Naive thymus-derived CD4-positive, alpha-beta T cell (primary cell): ENCODE measurements around the gene TTLL5. TPM values are rescaled to one million over a fixed set of nuclear protein-coding genes. Genes with fewer than 3 reads are reported as not detected.
"Not testable (repeated sequence)": the region's sequence is repeated elsewhere in the genome, so short reads cannot be mapped to it uniquely, and the experiment has no call there.

ENCODE experiments used
- ATAC-seq: fragments of 150-1000 bp; cut with Tn5 transposase; 2 replicates; pipeline ENCODE4 v1.10.0; 2021; ENCODE audit warnings: mild to moderate bottlenecking, moderate library complexity
- CTCF ChIA-PET: fragments of 350-600 bp; sonication (Branson Sonifier 250); formaldehyde crosslinking; loops from one replicate; lab custom pipeline; 2021; ENCODE audit warnings: antibody characterized with exemption; lab: Charles Lee
- POLR2A ChIA-PET: fragments of 350-600 bp; sonication (Branson Sonifier 250); formaldehyde crosslinking; loops from one replicate; lab custom pipeline; 2021; ENCODE audit warnings: antibody characterized with exemption, inconsistent platforms; lab: Charles Lee
- DNase-seq, 9 donors: peaks; one replicate each; pipeline versions ENCODE4 v3.0.0 to v3.0.0-alpha.2; 2020 to 2022; ENCODE audit warnings: mixed read lengths in 1 of 9
- H3K27ac ChIP-seq: one replicate; pipeline ENCODE4 v1.7.0; 2013; ENCODE audit warnings: mild to moderate bottlenecking, low read depth, low read length, moderate library complexity
- H3K27me3 ChIP-seq, 2 donors: one replicate each; pipeline ENCODE4 v1.7.0; 2013; ENCODE audit warnings: low read length in 2 of 2, mild to moderate bottlenecking in 2 of 2, moderate library complexity in 2 of 2; ENCODE audit not compliant: control insufficient read depth in 2 of 2, insufficient read depth in 2 of 2
- H3K36me3 ChIP-seq, 3 experiments: 1 replicate in 2 of 3; 2 replicates in 1 of 3; pipeline ENCODE4 v1.7.0; 2013; ENCODE audit warnings: low read length in 3 of 3, mild to moderate bottlenecking in 3 of 3, moderate library complexity in 1 of 3; ENCODE audit not compliant: insufficient read depth in 3 of 3, control insufficient read depth in 2 of 3
- H3K4me1 ChIP-seq, 2 donors: one replicate each; pipeline ENCODE4 v1.7.0; 2013; ENCODE audit warnings: low read length in 2 of 2, mild to moderate bottlenecking in 2 of 2, moderate library complexity in 1 of 2; ENCODE audit not compliant: control insufficient read depth in 2 of 2, insufficient read depth in 2 of 2
- H3K4me3 ChIP-seq: 2 replicates; pipeline ENCODE4 v1.7.0; 2013; ENCODE audit warnings: mild to moderate bottlenecking, low read length
- H3K9me3 ChIP-seq, 3 experiments: 1 replicate in 2 of 3; 2 replicates in 1 of 3; pipeline ENCODE4 v1.7.0; 2013; ENCODE audit warnings: low read length in 3 of 3; ENCODE audit not compliant: control insufficient read depth in 2 of 3
- H3K27ac Mint-ChIP-seq, 9 donors: one replicate each; pipeline ENCODE4 v1.8.0; 2020 to 2022; ENCODE audit warnings: mixed read lengths in 9 of 9, mild to moderate bottlenecking in 8 of 9, moderate library complexity in 5 of 9, inconsistent platforms in 2 of 9
- H3K27me3 Mint-ChIP-seq, 5 donors: one replicate each; pipeline ENCODE4 v1.8.0; 2021 to 2022; ENCODE audit warnings: mixed read lengths in 5 of 5, mild to moderate bottlenecking in 1 of 5
- H3K36me3 Mint-ChIP-seq, 5 donors: one replicate each; pipeline ENCODE4 v1.8.0; 2020 to 2022; ENCODE audit warnings: mixed read lengths in 5 of 5, mild to moderate bottlenecking in 3 of 5, inconsistent platforms in 1 of 5
- H3K4me1 Mint-ChIP-seq, 7 donors: one replicate each; pipeline ENCODE4 v1.8.0; 2020 to 2022; ENCODE audit warnings: mixed read lengths in 7 of 7, mild to moderate bottlenecking in 3 of 7, inconsistent platforms in 1 of 7
- H3K4me3 Mint-ChIP-seq, 10 donors: one replicate each; pipeline ENCODE4 v1.8.0; 2020 to 2022; ENCODE audit warnings: mild to moderate bottlenecking in 10 of 10, mixed read lengths in 10 of 10, moderate library complexity in 6 of 10, inconsistent platforms in 2 of 10
- H3K9me3 Mint-ChIP-seq, 11 donors: one replicate each; pipeline ENCODE4 v1.8.0; 2020 to 2022; ENCODE audit warnings: mixed read lengths in 11 of 11, mild to moderate bottlenecking in 4 of 11, inconsistent platforms in 1 of 11, moderate library complexity in 1 of 11
- intact Hi-C, 2 donors: fragments of 100-400 bp; cut with micrococcal nuclease; formaldehyde crosslinking; loops; one replicate each; pipeline ENCODE4 v1.15.1; 2023
- polyA plus RNA-seq, 2 donors: library from polyadenylated mRNA; unstranded; fragments of 300-500 nt; fragmentation: Illumina TruSeq; gene quantifications; one replicate each; pipeline ENCODE4 v1.2.3, GENCODE V29; 2021
- total RNA-seq, 6 experiments: library from RNA in 5 of 6; stranded (reverse) in 5 of 6; gene quantifications; 1 replicate in 5 of 6; 2 replicates in 1 of 6; pipeline ENCODE4 v1.2.3 and lab custom pipeline; 2021 to 2026

TTLL5 gene
- total and polyA plus RNA-seq, 7 experiments from 2014 or later, result 7.8 to 31.4 (median 21.5) TPM

- POLR2A ChIA-PET, result no interaction called here
Observed at GRCh38 chr14:75842551-75842950, 181.5 kb downstream of the TTLL5 start.

GRCh38 chr14:75844486-75844885, 183.4 kb downstream of the TTLL5 start:
- H3K36me3 ChIP-seq, result no peaks in the 10 kb centered on the region
- H3K4me1 Mint-ChIP-seq, result no peaks in the 10 kb centered on the region
- H3K36me3 Mint-ChIP-seq, result peaks cover 0 to 22% (median 15%) of the 10 kb centered on the region in 5 donors
- DNase-seq (no peak), ATAC-seq (no peak)
- no peaks in the 10 kb centered on the region for H3K27me3 Mint-ChIP-seq
- H3K9me3 ChIP-seq, result no peaks in the 10 kb centered on the region
- no peaks in the 10 kb centered on the region for H3K27me3 ChIP-seq
- no peaks in the 10 kb centered on the region for H3K4me1 ChIP-seq
- ChIA-PET CTCF (no interaction called here), POLR2A (no interaction called here)
- no peak overlapping the region for H3K4me3 ChIP-seq
- intact Hi-C loops, result no loop called here
- peaks cover 0 to 2% (median 0%) of the 10 kb centered on the region in 11 donors for H3K9me3 Mint-ChIP-seq
- H3K27ac ChIP-seq, result no peak overlapping the region
- no peak overlapping the region for H3K27ac Mint-ChIP-seq
- H3K4me3 Mint-ChIP-seq, result no peak overlapping the region

More at GRCh38 chr14:75842551-75842950, 181.5 kb downstream of the TTLL5 start:
- no peak for ATAC-seq
- Histone ChIP-seq H3K27ac (no peak overlapping the region), H3K36me3 (no peaks in the 10 kb centered on the region), H3K4me3 (no peak overlapping the region), H3K4me1 (no peaks in the 10 kb centered on the region), H3K27me3 (no peaks in the 10 kb centered on the region), H3K9me3 (peaks cover 0 to 5% (median 0%) of the 10 kb centered on the region in 3 experiments)
- no peak overlapping the region for H3K27ac Mint-ChIP-seq
- intact Hi-C loops, result no loop called here
- no peak for DNase-seq
- H3K27me3 Mint-ChIP-seq, result no peaks in the 10 kb centered on the region
- peaks cover 0 to 28% (median 23%) of the 10 kb centered on the region in 5 donors for H3K36me3 Mint-ChIP-seq
- CTCF ChIA-PET, result no interaction called here
- no peaks in the 10 kb centered on the region for H3K4me1 Mint-ChIP-seq
- H3K9me3 Mint-ChIP-seq, result peaks cover 0 to 10% (median 0%) of the 10 kb centered on the region in 11 donors
- no peak overlapping the region for H3K4me3 Mint-ChIP-seq

GRCh38 chr14:75845136-75845804, 184.2 kb downstream of the TTLL5 start:
- no peak overlapping the region for H3K27ac ChIP-seq
- H3K4me3 ChIP-seq, result no peak overlapping the region
- CTCF ChIA-PET, result no interaction called here
- Mint-ChIP-seq H3K36me3 (peaks cover 0 to 23% (median 14%) of the 10 kb centered on the region in 5 donors), H3K9me3 (no peaks in the 10 kb centered on the region), H3K27ac (no peak overlapping the region), H3K4me3 (no peak overlapping the region), H3K27me3 (no peaks in the 10 kb centered on the region), H3K4me1 (no peaks in the 10 kb centered on the region)
- DNase-seq, result no peak
- POLR2A ChIA-PET, result no interaction called here
- no peaks in the 10 kb centered on the region for H3K27me3 ChIP-seq
- intact Hi-C loops, result no loop called here
- no peaks in the 10 kb centered on the region for H3K36me3 ChIP-seq
- H3K9me3 ChIP-seq, result no peaks in the 10 kb centered on the region
- no peaks in the 10 kb centered on the region for H3K4me1 ChIP-seq
- no peak for ATAC-seq

GRCh38 chr14:75846694-75847093, 185.6 kb downstream of the TTLL5 start:
- H3K4me1 ChIP-seq, H3K4me3 ChIP-seq, ATAC-seq, H3K27ac Mint-ChIP-seq, H3K4me1 Mint-ChIP-seq, H3K9me3 ChIP-seq, DNase-seq, H3K36me3 ChIP-seq, H3K4me3 Mint-ChIP-seq, POLR2A ChIA-PET, intact Hi-C loops, H3K9me3 Mint-ChIP-seq, H3K27ac ChIP-seq, H3K27me3 ChIP-seq, CTCF ChIA-PET, H3K27me3 Mint-ChIP-seq: not testable (repeated sequence)
- H3K36me3 Mint-ChIP-seq, result peaks cover 0 to 14% (median 5%) of the 10 kb centered on the region in 5 donors

- no peaks in the 10 kb centered on the region for H3K9me3 ChIP-seq
- no peaks in the 10 kb centered on the region for H3K4me1 Mint-ChIP-seq
- H3K36me3 Mint-ChIP-seq, result peaks cover 0 to 21% (median 8%) of the 10 kb centered on the region in 5 donors
- H3K27me3 ChIP-seq, result no peaks in the 10 kb centered on the region
- intact Hi-C loops, result no loop called here
- H3K4me3 ChIP-seq, result no peak overlapping the region
- no peaks in the 10 kb centered on the region for H3K4me1 ChIP-seq
- POLR2A ChIA-PET, result no interaction called here
- no peaks in the 10 kb centered on the region for H3K9me3 Mint-ChIP-seq
- H3K27ac ChIP-seq, result no peak overlapping the region
- H3K36me3 ChIP-seq, result no peaks in the 10 kb centered on the region
- DNase-seq (no peak), ATAC-seq (no peak)
- H3K4me3 Mint-ChIP-seq, result no peak overlapping the region
- CTCF ChIA-PET, result no interaction called here
- no peaks in the 10 kb centered on the region for H3K27me3 Mint-ChIP-seq
- no peak overlapping the region for H3K27ac Mint-ChIP-seq
Observed at GRCh38 chr14:75847584-75847983, 186.5 kb downstream of the TTLL5 start.

- Histone ChIP-seq H3K27ac (no peak overlapping the region), H3K36me3 (no peaks in the 10 kb centered on the region), H3K4me1 (no peaks in the 10 kb centered on the region), H3K4me3 (no peak overlapping the region), H3K9me3 (no peaks in the 10 kb centered on the region), H3K27me3 (no peaks in the 10 kb centered on the region)
- intact Hi-C loops, result no loop called here
- H3K9me3 Mint-ChIP-seq, result no peaks in the 10 kb centered on the region
- ATAC-seq (no peak), DNase-seq (no peak)
- peaks cover 0 to 25% (median 8%) of the 10 kb centered on the region in 5 donors for H3K36me3 Mint-ChIP-seq
- ChIA-PET CTCF (no interaction called here), POLR2A (interaction anchor here (0.6 kb wide), 1 partner anchor 20 kb away, joined by 3 read pairs; no protein-coding TSS in a partner anchor)
- no peak overlapping the region for H3K27ac Mint-ChIP-seq
- H3K4me1 Mint-ChIP-seq, result no peaks in the 10 kb centered on the region
- no peak overlapping the region for H3K4me3 Mint-ChIP-seq
- no peaks in the 10 kb centered on the region for H3K27me3 Mint-ChIP-seq
Observed at GRCh38 chr14:75848167-75848913, 187.3 kb downstream of the TTLL5 start.
